Stimulated activated CD8-positive, alpha-beta memory T cell treated with anti-CD3 and anti-CD28 coated beads, Interleukin-4, amount 100 ng/mL, for 48 hours (primary cell): ENCODE results near the gene MALT1.

Experiments
- DNase-seq: peaks from one replicate; pipeline ENCODE4 v3.0.0-alpha.2; 2020

The MALT1 gene

DNA sequence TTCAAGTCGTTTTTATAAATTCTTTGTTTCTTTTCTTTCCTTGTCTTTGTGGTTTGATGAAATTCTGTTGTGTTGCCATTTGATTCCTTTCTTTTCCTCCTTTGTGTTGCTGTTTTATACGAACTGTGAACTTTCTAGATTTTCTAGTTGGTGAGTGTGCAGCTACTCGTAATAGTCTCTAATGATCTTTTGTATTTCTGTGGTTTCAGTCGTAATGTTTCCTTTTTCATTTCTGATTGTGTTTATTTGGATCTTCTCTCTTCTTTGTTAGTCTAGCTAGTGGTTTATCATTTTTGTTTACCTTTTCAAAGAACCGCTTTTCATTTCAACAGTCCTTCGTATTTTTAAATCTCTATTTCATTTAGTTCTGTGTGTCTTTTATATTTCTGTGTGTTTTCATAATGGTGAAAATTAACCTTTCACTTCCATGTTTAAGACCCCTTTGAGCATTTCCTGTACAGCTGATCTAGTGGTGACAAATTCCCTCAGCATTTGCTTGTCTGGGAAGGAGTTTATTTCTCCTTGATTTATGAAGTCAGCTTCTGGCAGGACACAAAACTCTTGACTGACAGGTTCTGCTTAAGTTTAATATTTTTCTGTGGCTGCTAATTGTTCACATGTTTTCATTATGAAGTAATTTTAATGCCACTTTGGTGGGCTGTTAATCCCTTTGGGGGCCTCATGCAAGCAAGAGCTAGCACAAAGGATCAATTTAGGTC lies 16.2 kb upstream of the MALT1 start:
- no peak for DNase-seq

DNA sequence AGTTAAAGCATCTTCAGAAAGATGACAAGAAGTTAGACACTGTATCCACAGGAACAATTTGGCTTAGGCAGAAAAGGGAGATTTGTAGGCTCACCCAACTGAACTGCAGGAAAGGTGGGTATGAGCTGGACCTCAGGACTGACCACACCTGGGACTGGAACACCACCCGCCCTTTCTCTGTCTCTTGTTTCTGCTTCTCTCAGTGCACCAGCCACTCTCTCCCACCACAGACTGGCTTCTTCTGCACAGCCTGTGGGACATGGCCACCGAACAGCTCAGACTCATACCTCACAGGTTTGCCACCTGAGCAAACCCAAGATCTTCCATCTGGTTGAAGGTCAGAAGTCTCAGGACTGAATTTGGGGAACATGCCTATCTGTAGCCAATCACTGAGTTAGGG lies 14.2 kb upstream of the MALT1 start:
- DNase-seq: no peak

DNA sequence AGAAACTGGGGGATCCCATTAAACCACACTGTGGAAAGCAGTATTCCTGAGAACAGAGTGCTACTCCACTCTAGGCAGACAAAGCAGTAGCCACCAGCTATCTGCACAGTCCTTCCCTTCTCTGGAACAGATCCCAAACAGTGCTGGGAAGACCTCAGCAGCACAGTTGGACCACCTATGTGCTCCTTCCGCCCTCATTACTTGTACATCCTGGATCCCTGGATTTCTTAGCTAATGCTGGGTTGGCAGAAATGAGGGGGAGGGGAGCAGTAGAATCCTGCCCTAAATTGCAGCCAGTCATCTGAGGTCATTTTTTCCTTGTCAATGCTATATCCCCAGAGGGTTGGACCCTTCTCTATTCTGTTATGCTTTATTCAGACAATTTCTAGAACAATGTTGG lies 13.8 kb upstream of the MALT1 start:
- DNase-seq: no peak

DNA sequence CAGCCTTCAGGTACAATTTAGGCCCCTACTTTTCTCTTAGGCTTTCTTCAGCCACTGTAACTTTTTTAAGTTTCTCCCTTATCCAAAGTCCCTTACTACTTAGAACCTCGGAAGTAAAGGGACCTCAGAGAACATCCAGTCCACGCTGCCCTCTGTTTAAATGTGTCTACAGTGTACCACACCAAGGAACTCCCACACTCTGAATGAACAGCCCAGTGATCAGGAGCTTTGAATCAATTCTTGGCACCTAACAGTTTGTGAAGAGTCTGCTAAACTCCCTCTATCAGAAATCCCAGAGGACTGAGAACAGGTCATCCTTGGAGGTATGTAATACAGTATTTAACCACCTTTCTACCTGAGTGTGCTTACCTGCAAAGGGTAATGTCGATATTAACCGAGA lies 11.6 kb upstream of the MALT1 start:
- DNase-seq: no peak

DNA sequence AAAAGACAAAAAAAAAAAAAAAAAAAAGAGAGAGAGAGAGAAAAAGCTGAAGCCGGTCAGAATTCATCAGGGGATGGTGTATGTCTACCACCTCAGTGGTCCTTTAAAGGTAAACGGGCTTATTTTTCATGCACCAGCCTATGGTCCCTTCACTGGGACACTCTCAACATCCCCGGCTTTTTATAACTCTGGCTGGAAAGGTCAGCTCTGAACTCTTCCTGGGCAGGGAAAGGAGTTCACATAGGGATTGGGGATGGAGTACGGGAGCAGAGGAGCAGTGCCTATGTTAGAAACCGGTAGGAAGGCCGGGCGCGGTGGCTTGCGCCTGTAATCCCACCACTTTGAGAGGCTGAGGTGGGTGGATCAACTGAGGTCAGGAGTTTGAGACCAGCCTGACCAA lies 10.3 kb upstream of the MALT1 start:
- no peak for DNase-seq

DNA sequence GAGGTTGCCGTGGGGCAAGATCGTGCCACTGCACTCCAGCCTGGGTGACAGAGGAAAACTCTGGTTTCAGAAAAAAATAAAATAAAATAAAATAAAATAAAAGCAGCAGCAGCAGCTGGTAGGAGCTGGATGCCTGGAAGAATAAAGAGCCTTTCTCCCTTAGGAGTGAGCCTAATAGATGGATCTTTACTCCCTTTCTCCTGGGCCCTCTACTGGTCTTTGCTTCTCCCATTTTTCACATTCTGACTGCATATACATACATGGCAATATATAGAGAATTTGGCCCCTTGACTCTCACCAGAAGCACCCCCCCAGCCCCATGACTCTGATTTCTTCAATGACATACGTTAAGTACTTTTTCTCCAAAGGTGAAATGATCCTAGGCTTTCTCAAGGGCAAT lies 9.8 kb upstream of the MALT1 start:
- DNase-seq: no peak

DNA sequence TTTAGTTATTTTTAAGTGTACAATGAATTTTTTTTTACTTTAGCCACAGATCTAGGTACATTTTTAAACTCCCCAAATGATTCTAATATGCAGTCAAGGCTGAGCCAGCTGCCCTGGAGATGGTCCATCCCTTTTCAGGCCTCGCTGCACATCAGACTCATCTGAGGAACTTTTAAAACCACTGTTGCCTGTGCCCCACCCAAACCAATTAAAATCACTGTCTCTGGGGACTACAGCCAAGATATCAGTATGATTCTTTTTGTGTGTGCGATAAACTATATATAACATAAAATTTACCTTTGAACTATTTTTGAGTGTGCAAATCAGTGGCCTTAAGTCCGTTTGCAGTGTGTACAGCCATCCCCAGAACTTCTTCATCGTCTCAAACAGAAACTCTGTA lies 9.1 kb upstream of the MALT1 start:
- no peak for DNase-seq

DNA sequence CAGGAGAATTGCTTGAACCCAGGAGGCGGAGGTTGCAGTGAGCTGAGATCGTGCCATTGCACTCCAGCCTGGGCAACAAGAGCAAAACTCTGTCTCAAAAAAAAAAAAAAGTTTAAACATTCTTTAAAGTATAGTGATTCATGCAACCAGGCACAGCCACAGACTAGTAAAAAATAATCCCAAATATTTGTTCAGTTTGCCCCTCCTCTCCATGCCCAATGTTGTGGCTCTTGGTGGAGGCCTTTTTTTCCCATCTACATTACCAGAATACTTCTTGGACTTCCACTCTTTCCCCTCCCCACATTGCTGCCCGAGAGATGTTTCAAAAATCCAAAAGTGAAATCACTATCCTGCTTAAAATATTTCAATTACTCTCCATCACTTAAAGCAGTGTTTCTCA lies 5.1 kb upstream of the MALT1 start:
- DNase-seq: no peak

DNA sequence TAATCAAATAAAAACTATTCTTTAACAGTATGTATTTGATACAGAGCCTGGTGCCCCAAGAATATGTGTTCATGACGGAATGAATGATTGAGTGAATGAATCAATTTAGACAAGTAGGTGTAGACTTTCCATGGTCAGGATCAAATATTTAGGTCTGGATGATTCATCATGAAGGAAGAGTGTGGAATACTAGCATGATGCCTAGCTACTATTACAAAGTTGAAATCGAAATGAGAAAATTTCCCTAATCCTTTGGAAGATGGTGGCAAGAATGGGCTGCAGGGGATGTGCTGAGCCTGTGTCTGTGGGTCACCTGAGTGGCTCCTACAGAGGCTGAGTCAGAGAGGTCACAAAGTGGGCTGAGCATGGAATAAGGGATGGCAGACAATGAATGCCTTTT lies 3.1 kb upstream of the MALT1 start:
- no peak for DNase-seq

DNA sequence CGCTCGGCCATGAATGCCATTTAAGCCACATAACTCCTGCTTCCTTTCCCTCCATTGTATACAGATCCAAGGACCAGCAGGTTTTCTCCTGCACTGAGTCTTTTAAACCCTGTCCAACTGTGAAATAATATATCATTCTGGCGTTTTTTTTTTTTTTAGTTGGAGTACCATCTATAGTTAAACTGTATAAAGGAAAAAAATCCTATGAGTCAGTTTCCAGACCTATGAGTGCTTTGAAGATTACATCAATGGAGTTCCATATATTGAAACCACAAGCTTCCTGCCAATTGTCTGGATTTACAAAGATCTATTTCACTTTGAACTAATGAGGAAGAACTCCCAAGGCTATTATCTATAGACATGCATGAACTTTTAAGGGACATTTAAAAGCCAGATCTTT lies 2.4 kb upstream of the MALT1 start:
- DNase-seq: no peak

DNA sequence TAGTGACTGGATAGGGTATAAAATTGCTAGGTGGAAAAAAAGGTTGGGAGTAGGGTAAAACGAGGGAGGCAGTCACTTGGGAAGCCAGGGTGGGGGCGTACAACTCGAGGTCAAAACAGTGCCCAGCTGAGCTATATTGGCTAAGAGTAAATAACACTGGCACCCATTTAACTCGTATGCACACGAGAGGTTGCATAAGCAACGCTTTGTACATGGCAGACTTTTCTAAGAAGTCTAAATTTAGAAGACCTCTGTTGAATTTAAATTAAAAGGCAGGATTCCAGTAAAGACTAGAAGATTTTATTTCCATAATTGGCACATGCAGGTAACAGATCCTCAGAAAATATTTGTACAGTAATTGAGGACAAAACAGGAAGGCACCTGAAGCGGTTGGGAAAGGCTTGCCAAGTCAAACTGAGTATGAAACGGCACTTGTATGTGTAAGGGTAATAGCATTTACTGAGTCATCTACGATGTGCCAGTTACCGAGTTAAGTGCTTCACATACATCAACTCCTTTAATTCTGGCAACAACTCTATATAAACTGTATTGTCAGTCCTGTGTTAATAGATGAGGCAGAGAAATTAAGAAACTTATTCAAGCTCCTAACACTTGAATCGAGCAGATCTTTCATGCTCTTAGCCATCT lies 1.4 kb upstream of the MALT1 start:
- no peak for DNase-seq

DNA sequence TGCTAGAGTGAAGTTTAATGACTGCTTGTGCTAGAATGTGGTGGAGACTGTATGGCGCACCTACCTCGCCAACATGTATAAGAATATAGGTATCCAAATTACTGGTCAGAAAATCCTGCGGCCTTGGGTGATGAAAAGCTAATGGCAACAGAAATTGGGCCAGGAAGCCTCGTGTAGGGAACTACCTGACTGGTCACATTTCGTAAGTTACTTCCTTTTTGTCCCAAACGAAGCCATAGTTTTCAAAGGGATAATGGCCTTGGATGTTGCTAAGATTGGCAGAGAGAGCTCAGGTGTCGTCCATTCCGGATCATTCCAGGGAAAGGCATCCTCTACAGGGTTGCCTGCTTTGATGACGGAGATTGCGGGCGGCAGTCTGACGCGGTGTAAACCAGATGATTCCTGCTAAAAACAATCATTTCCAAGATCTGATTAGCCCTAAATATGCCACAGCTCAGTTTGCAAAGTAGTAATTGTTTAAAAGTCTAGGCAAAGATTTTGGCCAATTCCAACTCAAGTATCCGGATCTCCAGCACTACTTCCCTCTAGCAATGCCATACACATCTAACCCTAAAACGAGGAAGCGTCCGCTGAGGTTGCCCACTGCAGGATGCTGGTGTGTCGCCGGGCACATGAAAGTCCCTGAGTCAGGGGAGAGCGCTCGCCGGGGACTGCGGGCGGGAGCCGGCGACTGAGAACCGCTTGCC lies 708 bp upstream of the MALT1 start:
- no peak for DNase-seq

DNA sequence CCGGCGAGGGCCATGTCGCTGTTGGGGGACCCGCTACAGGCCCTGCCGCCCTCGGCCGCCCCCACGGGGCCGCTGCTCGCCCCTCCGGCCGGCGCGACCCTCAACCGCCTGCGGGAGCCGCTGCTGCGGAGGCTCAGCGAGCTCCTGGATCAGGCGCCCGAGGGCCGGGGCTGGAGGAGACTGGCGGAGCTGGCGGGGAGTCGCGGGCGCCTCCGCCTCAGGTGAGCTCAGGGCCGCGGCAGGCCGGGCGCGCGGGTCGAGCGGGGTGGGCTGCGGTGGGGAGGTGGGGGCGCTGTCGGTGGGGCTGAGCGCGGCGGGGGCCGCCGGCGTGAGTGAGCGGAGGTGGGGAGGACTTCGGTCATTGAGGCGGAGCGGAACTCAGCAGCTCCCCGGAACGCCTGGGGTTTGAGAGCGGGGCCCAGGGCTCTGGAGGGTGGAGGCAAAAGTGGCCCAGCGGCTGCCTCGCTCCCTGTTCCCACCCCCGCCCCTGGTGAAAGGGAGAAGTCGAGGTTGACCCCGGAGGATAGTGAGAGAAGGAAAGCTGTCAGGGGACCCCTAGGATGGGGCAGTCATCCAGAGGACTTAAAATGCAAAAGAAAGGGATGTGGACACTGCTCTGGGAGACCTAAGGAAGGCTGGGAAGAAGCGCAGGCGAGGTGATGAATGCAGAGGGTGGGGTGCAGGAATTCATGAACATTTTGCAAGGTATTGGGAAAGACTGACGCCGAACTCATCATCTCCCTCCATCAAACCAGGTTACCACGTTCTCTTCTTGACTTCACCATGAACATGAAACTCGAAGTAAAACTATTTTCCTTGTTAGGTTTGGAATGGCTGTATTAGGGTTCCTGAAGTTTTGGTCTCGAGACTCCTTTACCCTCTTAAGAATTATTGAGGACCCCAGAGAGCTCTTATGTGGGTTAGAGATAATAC lies 633 bp downstream of the MALT1 start:
- DNase-seq: peak; percentile 69

DNA sequence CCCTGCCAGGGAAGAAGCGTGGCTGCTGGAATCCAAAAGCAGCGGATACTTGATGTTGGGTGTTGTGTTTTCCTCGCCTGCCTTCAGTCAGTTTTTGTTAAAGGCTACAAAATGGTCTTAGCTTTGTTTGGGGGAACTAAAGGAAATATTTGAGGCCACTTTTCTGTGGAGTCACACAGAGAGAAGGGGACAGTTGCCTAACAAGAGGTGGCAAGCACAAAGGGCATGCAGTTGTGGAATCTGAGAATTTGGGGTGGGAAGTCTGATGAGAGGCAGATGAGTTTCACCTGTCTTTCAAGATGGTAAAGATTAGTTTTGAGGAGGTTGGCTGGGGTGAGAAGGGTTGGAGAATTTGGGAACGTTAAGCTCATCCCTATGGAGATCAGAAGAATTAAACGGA lies 2.9 kb downstream of the MALT1 start:
- DNase-seq: no peak

DNA sequence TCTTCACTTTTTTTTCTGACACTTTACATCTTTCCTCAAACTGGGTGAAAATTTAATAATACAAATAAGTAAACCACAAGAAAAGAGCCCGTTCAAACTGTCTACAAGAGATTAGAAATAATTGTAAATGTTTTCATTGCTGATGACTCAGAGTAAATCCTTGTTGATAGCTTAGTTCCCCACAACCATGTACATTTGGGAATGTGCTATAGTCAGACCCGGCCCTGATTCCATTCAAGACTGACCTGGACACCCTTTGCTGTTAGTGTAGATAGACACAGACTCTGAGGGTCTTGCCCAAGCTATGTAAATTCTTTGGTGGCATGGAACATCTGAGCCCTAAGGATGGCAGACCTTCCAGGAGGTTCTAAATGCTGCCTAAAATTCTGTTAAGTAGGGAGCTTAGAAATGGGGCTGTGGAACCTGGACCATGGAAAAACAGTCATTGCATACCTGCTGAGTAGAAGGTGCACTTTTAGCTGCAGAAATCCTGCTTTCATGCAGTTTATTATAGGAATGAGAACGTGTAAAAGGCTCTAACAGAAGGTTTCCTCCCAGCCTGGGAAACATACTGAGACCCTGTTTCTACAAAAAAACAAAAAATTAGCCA lies 3.7 kb downstream of the MALT1 start:
- DNase-seq: no peak

DNA sequence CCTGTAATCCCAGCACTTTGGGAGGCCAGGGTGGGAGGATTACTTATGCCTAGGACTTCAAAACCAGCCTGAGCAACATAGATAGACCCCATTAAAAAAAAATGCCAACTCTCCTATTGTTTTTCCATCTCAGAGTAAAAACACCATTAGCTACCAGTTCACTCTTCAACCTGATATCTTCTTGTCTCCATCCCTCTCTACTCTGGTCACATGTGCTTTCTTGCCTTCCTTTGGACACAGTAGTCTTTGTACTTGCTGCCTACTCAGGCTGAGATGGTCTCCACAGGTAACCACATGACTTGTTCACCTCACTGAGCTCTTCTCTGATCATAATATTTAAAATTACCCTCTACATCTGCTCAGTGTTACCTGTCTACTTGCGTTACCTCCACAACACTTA lies 5.0 kb downstream of the MALT1 start:
- DNase-seq: no peak

DNA sequence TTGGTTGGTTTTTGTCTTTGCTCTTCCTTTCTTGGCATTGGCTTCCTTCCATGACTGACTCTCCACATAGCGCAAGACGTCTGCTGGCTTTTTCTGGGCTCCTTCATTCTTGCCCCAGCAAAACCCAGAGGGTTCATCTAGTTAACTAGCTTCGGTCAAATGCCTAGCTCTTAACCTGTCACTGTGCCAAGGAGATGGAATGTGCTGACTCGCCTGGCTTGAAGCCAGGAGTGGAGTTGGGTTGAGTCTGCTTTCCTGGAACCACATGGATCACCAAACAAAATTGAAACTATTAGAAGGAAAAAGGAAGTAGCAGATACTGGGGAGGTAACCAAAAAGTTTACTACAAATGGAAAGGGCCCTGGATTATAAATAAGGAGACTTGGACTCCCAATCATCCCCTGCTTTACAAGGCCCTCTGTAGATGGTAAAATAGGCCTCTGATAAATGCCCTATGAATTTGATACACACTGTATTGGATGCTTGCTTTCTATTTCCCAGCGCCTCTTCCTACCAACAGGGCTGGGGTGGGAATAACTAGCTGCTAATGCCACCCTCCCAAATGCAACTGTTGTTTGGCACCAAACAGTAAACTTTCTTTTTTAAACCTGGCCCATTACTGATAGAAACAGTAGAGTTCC lies 11.3 kb downstream of the MALT1 start:
- DNase-seq: no peak

DNA sequence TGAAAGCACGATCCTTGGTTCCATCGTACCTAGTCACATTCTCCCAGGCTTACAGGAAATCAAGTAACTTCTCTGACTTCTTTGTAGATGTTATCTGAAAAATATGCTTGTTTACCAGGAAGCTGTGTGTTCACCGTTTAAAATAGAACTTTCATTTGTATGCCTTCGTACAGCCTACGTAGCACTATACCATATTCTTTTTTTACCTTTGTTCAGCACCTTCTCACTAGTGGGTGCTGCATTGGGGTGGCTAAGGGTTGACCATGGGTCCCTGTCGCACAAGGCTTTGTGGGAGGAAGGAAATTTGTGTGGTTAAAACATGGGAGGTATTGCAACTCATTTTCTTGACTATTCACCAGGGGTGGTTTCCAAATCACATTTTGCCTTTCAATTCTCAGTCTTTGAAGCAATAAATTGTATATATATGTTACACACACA lies 16.6 kb downstream of the MALT1 start:
- peak; percentile 61 for DNase-seq

DNA sequence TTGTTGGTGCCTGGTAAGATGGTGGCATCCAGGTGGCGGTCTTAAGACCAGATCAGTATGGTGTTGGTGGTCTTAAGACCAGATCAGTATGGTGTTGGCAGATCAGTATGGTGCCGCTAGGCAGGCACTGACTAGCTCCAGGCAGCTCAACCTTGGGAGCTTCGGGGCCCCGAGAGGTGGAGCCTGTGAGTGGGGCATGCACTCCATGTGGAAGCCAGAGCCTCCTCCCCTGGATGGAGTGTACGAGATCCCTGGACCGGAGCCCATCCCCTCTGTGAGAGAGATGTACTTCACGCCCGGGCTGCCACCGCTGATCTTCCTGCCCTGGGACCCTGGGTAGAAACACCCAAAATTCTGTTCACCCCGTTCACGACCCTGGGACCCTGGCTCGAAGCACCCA lies 19.0 kb downstream of the MALT1 start:
- DNase-seq: no peak

DNA sequence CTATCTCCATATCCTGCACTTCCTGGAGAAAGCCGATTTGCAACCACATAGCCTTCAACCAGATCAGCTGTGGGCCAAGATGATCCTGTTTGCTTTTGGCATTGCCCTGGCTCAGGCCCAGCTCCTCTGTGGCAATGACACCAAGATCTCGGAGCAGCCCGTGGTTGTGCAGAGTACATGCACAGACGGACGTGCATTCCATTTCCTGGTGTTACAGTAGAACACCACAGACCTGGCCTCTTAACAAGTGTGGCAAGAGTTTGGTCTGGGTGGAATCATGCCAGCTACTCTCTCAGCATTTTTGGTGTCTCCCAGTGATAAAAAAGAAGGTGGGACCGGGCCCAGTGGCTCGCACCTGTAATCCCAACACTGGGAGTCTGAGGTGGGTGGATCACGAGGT lies 20.0 kb downstream of the MALT1 start:
- DNase-seq: no peak

DNA sequence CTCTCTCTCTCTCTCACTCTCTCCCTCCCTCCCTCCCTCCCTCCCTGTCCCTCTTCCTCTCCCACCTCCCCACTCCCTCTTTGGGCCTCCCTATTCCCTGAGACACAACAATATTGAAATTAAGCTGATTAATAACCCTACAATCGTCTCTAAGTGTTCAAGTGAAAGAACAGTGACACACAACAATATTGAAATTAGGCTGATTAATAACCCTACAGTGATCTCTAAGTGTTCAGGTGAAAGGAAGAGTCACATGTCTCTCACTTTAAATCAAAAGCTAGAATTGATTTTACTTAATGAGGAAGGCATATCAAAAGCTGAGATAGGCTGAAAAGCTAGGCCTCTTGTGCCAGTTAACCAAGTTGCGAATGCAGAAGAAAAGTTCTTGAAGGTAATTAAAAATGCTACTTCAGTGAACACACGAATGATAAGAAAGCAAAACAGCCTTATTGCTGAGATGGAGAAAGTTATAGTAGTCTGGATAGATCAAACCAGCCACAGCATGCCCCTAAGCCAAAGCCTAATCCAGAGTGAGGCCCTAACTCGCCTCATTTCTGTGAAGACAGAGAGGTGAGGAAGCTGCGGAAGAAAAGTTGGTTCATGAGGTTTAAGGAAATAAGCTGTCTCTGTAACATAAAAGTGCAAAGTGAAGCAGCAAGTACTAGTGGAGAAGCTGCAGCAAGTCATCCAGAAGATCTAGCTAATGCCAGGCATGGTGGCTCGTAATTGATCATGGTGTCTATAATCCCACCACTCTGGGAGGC lies 21.3 kb downstream of the MALT1 start:
- no peak for DNase-seq
